Liver (tissue), 9 donors: ENCODE data around the gene HP. TPM values are rescaled to one million over a fixed set of nuclear protein-coding genes. Genes with fewer than 3 reads are reported as not detected.
"Not testable (repeated sequence)": the region's sequence is repeated elsewhere in the genome, so short reads cannot be mapped to it uniquely, and the experiment has no call there.

ENCODE experiments used
- DNase-seq: peaks from one replicate; pipeline ENCODE4 v3.0.0-alpha.2; 2017; ENCODE audit warnings: low spot score
- H3K27ac ChIP-seq, 2 donors: one replicate each; pipeline ENCODE4 v1.7.0; 2013; ENCODE audit warnings: inconsistent platforms in 2 of 2, low read length in 2 of 2, control low read depth in 1 of 2, low read depth in 1 of 2, mild to moderate bottlenecking in 1 of 2
- H3K27me3 ChIP-seq, 4 donors: one replicate each; pipeline versions ENCODE4 v1.6.1 to v1.7.0; 2013; ENCODE audit warnings: low read length in 3 of 4, inconsistent platforms in 1 of 4, mild to moderate bottlenecking in 1 of 4, moderate library complexity in 1 of 4; ENCODE audit not compliant: control insufficient read depth in 4 of 4, insufficient read depth in 4 of 4
- H3K36me3 ChIP-seq, 4 donors: one replicate each; pipeline versions ENCODE4 v1.6.1 to v1.7.0; 2013; ENCODE audit warnings: low read length in 3 of 4, mild to moderate bottlenecking in 3 of 4, low read depth in 1 of 4, moderate library complexity in 1 of 4; ENCODE audit not compliant: control insufficient read depth in 4 of 4, insufficient read depth in 3 of 4
- H3K4me1 ChIP-seq, 4 donors: one replicate each; pipeline versions ENCODE4 v1.6.1 to v1.7.0; 2013; ENCODE audit warnings: low read length in 3 of 4, mild to moderate bottlenecking in 3 of 4, moderate library complexity in 1 of 4; ENCODE audit not compliant: control insufficient read depth in 4 of 4, insufficient read depth in 4 of 4
- H3K4me3 ChIP-seq, 3 donors: one replicate each; pipeline versions ENCODE4 v1.6.1 to v1.7.0; 2013; ENCODE audit warnings: low read length in 3 of 3, control low read depth in 1 of 3, low read depth in 1 of 3, mild to moderate bottlenecking in 1 of 3
- H3K9ac ChIP-seq, 2 donors: one replicate each; pipeline ENCODE4 v1.7.0; 2013; ENCODE audit warnings: low read length in 2 of 2, mild to moderate bottlenecking in 2 of 2, moderate library complexity in 2 of 2, control low read depth in 1 of 2, low read depth in 1 of 2
- H3K9me3 ChIP-seq, 4 donors: one replicate each; pipeline versions ENCODE4 v1.6.1 to v1.7.0; 2013; ENCODE audit warnings: low read length in 3 of 4; ENCODE audit not compliant: control insufficient read depth in 4 of 4
- EGR1 ChIP-seq, 2 donors: IDR thresholded peaks; 2 replicates each; pipeline ENCODE4 v1.6.1; 2016 to 2018; ENCODE audit warnings: antibody characterized with exemption in 2 of 2, low read depth in 2 of 2
- GABPA ChIP-seq, 2 donors: IDR thresholded peaks in 1 of 2; conservative IDR thresholded peaks in 1 of 2; 2 replicates each; pipeline ENCODE4 v1.6.1; 2016; ENCODE audit warnings: antibody characterized with exemption in 2 of 2, mild to moderate bottlenecking in 1 of 2, moderate library complexity in 1 of 2
- HNF4A ChIP-seq, 2 donors: conservative IDR thresholded peaks; 2 replicates each; pipeline ENCODE4 v1.6.1; 2016; ENCODE audit warnings: antibody characterized with exemption in 2 of 2, mild to moderate bottlenecking in 2 of 2
- JUND ChIP-seq, 2 donors: IDR thresholded peaks; 2 replicates each; pipeline ENCODE4 v1.6.1; 2016; ENCODE audit warnings: antibody characterized with exemption in 2 of 2
- RAD21 ChIP-seq, 2 donors: IDR thresholded peaks; 2 replicates each; pipeline ENCODE4 v1.6.1; 2016; ENCODE audit warnings: antibody characterized with exemption in 2 of 2, mild to moderate bottlenecking in 2 of 2
- RXRA ChIP-seq, 2 donors: IDR thresholded peaks; 2 replicates each; pipeline ENCODE4 v1.6.1; 2017 to 2018; ENCODE audit warnings: antibody characterized with exemption in 2 of 2, mild to moderate bottlenecking in 1 of 2
- SP1 ChIP-seq: IDR thresholded peaks from 2 replicates; pipeline ENCODE4 v1.6.1; 2018; ENCODE audit warnings: antibody characterized with exemption, mild to moderate bottlenecking
- TAF1 ChIP-seq: conservative IDR thresholded peaks from 2 replicates; pipeline ENCODE4 v1.6.1; 2016; ENCODE audit warnings: antibody characterized with exemption, mild to moderate bottlenecking
- YY1 ChIP-seq: IDR thresholded peaks from 2 replicates; pipeline ENCODE4 v1.6.1; 2016; ENCODE audit warnings: antibody characterized with exemption, mild to moderate bottlenecking
- WGBS: extraction: QIAGEN DNeasy Blood & Tissue Kit; methylation state at CpG from one replicate; pipeline ENCODE4 v1.1.7; 2013; 5-methylcytosine and 5-hydroxymethylcytosine counted together
- polyA plus RNA-seq, 2 donors: library from polyadenylated mRNA; stranded (reverse) in 1 of 2; unstranded in 1 of 2; fragments of 200-250 nt in 1 of 2; fragments of >200 nt in 1 of 2; fragmentation: Nextera tagmentation in 1 of 2; extraction: Ambion mirVana in 1 of 2; gene quantifications; one replicate each; pipeline versions ENCODE4 v1.2.1 to v1.2.3, GENCODE V29; 2013 to 2015
- total RNA-seq, 2 donors: library from RNA; depleted of rRNA; stranded (reverse); fragments of >200 nt; gene quantifications; one replicate each; pipeline ENCODE4 v1.2.3, GENCODE V29; 2014
- TF ChIP-seq, protein P1 (sequence below): IDR thresholded peaks from 2 replicates; pipeline ENCODE4 v1.6.1; 2016; ENCODE audit warnings: antibody characterized with exemption
- TF ChIP-seq, protein P2 (sequence below): IDR thresholded peaks from 2 replicates; pipeline ENCODE4 v1.6.1; 2016; ENCODE audit warnings: antibody characterized with exemption
- TF ChIP-seq, protein P3 (sequence below): IDR thresholded peaks from 2 replicates; pipeline ENCODE4 v1.6.1; 2016; ENCODE audit warnings: antibody characterized with exemption
- TF ChIP-seq, protein P4 (sequence below): IDR thresholded peaks from 2 replicates; pipeline ENCODE4 v1.6.1; 2016; ENCODE audit warnings: antibody characterized with exemption, mild to moderate bottlenecking
- donor health status: healthy.
- donor health status: healthy.
- donor health status: healthy.
- donor health status: healthy.
- donor health status: healthy.

HP gene, protein sequence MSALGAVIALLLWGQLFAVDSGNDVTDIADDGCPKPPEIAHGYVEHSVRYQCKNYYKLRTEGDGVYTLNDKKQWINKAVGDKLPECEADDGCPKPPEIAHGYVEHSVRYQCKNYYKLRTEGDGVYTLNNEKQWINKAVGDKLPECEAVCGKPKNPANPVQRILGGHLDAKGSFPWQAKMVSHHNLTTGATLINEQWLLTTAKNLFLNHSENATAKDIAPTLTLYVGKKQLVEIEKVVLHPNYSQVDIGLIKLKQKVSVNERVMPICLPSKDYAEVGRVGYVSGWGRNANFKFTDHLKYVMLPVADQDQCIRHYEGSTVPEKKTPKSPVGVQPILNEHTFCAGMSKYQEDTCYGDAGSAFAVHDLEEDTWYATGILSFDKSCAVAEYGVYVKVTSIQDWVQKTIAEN
- over 10,000 TPM; 13,922 to 117,679 TPM for total RNA-seq
- over 10,000 TPM; 42,039 to 64,932 TPM for polyA plus RNA-seq

DNA sequence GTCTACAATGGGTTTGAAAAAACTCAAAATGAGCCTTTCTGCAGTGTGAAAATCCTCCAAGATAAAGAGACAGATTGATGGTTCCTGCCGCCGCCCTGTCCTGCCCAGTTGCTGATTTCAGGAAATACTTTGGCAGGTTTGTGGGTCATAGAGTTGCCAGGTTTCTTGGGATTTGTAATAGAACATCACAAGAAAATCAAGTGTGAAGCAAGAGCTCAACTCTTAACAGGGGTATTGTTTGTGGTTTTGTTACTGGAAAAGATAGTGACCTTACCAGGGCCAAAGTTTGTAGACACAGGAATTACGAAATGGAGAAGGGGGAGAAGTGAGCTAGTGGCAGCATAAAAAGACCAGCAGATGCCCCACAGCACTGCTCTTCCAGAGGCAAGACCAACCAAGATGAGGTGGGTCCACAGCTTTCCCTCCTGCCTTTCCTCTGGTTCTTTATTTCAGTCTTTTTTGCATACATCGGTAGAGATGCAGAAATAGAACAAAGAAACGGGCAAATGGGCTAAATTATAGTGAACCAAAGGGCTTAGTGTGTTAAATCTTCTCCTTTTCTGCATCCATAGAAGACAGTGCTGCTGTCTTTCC lies at the start of gene HP:
Gene HP (plus strand): TSS at position 252 of the 594 bp plus-strand sequence. CDS start 148 bp downstream, at position 400.
- H3K9me3 ChIP-seq, H3K27me3 ChIP-seq, DNase-seq, H3K36me3 ChIP-seq: not testable (repeated sequence)
- WGBS: 34% methylated on average over 5 of the region's 5 CpGs
- peak within 1 kb of the TSS; percentile 63 to 78 for H3K9ac ChIP-seq
- H3K27ac ChIP-seq: peak within 1 kb of the TSS; percentile 74 to 84
- peaks cover 7 to 43% (median 36%) of the 10 kb centered on the region in 4 donors for H3K4me1 ChIP-seq
- H3K4me3 ChIP-seq: peak within 1 kb of the TSS; percentile 39 to 78 (median 70)
- TF ChIP-seq, protein P1, sequence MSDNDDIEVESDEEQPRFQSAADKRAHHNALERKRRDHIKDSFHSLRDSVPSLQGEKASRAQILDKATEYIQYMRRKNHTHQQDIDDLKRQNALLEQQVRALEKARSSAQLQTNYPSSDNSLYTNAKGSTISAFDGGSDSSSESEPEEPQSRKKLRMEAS: peak; percentile 85
- TF ChIP-seq SP1 (peak; percentile 70), EGR1 (IDR thresholded peaks at IDR 0.05; ENCODE audit: low read depth in 2 of 2) (peak in 1 of 2 donors; percentile 81), HNF4A (conservative IDR thresholded peaks at IDR 0.05) (peak; percentile 71 to 84), JUND (IDR thresholded peaks at IDR 0.05) (peak; percentile 24 to 81), RAD21 (IDR thresholded peaks at IDR 0.05) (peak; percentile 17 to 38), TAF1 (peak; percentile 53), YY1 (peak; percentile 81), RXRA (IDR thresholded peaks at IDR 0.05) (peak; percentile 60 to 88), GABPA (IDR thresholded peaks at IDR 0.05 in 1 of 2, conservative IDR thresholded peaks at IDR 0.05 in 1 of 2) (peak in 1 of 2 donors; percentile 23)
- TF ChIP-seq, protein P2, sequence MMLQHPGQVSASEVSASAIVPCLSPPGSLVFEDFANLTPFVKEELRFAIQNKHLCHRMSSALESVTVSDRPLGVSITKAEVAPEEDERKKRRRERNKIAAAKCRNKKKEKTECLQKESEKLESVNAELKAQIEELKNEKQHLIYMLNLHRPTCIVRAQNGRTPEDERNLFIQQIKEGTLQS: peak; percentile 42
- TF ChIP-seq, protein P3, sequence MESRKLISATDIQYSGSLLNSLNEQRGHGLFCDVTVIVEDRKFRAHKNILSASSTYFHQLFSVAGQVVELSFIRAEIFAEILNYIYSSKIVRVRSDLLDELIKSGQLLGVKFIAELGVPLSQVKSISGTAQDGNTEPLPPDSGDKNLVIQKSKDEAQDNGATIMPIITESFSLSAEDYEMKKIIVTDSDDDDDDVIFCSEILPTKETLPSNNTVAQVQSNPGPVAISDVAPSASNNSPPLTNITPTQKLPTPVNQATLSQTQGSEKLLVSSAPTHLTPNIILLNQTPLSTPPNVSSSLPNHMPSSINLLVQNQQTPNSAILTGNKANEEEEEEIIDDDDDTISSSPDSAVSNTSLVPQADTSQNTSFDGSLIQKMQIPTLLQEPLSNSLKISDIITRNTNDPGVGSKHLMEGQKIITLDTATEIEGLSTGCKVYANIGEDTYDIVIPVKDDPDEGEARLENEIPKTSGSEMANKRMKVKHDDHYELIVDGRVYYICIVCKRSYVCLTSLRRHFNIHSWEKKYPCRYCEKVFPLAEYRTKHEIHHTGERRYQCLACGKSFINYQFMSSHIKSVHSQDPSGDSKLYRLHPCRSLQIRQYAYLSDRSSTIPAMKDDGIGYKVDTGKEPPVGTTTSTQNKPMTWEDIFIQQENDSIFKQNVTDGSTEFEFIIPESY: peak; percentile 64
- TF ChIP-seq, protein P4, sequence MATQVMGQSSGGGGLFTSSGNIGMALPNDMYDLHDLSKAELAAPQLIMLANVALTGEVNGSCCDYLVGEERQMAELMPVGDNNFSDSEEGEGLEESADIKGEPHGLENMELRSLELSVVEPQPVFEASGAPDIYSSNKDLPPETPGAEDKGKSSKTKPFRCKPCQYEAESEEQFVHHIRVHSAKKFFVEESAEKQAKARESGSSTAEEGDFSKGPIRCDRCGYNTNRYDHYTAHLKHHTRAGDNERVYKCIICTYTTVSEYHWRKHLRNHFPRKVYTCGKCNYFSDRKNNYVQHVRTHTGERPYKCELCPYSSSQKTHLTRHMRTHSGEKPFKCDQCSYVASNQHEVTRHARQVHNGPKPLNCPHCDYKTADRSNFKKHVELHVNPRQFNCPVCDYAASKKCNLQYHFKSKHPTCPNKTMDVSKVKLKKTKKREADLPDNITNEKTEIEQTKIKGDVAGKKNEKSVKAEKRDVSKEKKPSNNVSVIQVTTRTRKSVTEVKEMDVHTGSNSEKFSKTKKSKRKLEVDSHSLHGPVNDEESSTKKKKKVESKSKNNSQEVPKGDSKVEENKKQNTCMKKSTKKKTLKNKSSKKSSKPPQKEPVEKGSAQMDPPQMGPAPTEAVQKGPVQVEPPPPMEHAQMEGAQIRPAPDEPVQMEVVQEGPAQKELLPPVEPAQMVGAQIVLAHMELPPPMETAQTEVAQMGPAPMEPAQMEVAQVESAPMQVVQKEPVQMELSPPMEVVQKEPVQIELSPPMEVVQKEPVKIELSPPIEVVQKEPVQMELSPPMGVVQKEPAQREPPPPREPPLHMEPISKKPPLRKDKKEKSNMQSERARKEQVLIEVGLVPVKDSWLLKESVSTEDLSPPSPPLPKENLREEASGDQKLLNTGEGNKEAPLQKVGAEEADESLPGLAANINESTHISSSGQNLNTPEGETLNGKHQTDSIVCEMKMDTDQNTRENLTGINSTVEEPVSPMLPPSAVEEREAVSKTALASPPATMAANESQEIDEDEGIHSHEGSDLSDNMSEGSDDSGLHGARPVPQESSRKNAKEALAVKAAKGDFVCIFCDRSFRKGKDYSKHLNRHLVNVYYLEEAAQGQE: peak; percentile 80

DNA sequence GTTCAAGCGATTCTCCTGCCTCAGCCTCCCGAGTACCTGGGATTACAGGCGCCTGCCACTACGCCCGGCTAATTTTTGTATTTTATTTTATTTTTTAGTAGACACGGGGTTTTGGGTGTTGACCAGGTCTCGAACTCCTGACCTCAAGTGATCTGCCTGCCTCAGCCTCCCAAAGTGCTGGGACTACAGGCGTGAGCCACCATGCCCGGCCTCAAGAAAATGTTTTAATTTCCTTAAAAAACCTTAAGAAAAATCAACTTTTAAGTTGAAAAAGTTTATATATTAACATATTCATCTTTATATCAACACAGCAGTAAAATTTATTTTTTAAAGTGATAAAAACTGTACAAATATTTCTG lies 46.3 kb upstream of the HP start:
- H3K9me3 ChIP-seq, H3K4me3 ChIP-seq, DNase-seq, H3K36me3 ChIP-seq, H3K9ac ChIP-seq, H3K27ac ChIP-seq, H3K27me3 ChIP-seq: not testable (repeated sequence)
- H3K4me1 ChIP-seq: peaks cover 2 to 16% (median 9%) of the 10 kb centered on the region in 4 donors
- WGBS: 79% methylated on average over 9 of the region's 9 CpGs
